Ovary (tissue), 3 donors: ENCODE data around the gene S100A5.
"Not testable (repeated sequence)": the region's sequence is repeated elsewhere in the genome, so short reads cannot be mapped to it uniquely, and the experiment has no call there.

Experiments used
- EP300 ChIP-seq: sonication (generic); formaldehyde crosslinking; IDR thresholded peaks from one replicate; pipeline ENCODE4 v1.6.1; 2017; ENCODE audit warnings: antibody characterized with exemption
- POLR2A ChIP-seq: fragments of 450-650 bp; IDR thresholded peaks from one replicate; pipeline ENCODE4 v1.6.1; 2017; ENCODE audit warnings: antibody characterized with exemption, mild to moderate bottlenecking, moderate library complexity
- TF ChIP-seq, protein P1 (sequence below), 3 donors: fragments of 450-650 bp in 2 of 3; fragments of 200-600 bp in 1 of 3; IDR thresholded peaks; one replicate each; pipeline versions ENCODE4 v1.5.1 to v1.8.0; 2016 to 2022; ENCODE audit warnings: antibody characterized with exemption in 3 of 3, mild to moderate bottlenecking in 1 of 3
- donor health status: DM: no; HTN: no; CAD: no.

- TF ChIP-seq, protein P1, sequence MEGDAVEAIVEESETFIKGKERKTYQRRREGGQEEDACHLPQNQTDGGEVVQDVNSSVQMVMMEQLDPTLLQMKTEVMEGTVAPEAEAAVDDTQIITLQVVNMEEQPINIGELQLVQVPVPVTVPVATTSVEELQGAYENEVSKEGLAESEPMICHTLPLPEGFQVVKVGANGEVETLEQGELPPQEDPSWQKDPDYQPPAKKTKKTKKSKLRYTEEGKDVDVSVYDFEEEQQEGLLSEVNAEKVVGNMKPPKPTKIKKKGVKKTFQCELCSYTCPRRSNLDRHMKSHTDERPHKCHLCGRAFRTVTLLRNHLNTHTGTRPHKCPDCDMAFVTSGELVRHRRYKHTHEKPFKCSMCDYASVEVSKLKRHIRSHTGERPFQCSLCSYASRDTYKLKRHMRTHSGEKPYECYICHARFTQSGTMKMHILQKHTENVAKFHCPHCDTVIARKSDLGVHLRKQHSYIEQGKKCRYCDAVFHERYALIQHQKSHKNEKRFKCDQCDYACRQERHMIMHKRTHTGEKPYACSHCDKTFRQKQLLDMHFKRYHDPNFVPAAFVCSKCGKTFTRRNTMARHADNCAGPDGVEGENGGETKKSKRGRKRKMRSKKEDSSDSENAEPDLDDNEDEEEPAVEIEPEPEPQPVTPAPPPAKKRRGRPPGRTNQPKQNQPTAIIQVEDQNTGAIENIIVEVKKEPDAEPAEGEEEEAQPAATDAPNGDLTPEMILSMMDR (IDR thresholded peaks at IDR 0.05) = not testable (repeated sequence)
- not testable (repeated sequence) for TF ChIP-seq EP300, POLR2A
Observed at GRCh38 chr1:153522353-153523048, 18.2 kb downstream of the S100A5 start.
